GM10248 (cell line): Measurements from ENCODE around the gene KAZN.

ENCODE experiments used
- CTCF ChIA-PET: fragments of 300-600 bp; sonication (Branson Sonifier 250); formaldehyde crosslinking; extraction: SDS; loops from one replicate; lab custom pipeline; 2021; ENCODE audit warnings: antibody characterized with exemption; lab: Yijun Ruan, JAX
- POLR2A ChIA-PET: fragments of 350-650 bp; sonication (Branson Sonifier 250); formaldehyde crosslinking; extraction: SDS; loops from one replicate; lab custom pipeline; 2020; ENCODE audit warnings: antibody characterized with exemption; lab: Yijun Ruan, JAX
- DNase-seq: peaks from one replicate; pipeline ENCODE4 v3.0.0; 2012; ENCODE audit errors: extremely low spot score
- CTCF ChIP-seq: IDR thresholded peaks from 2 replicates; pipeline ENCODE4 v1.5.1; 2012; ENCODE audit warnings: mild to moderate bottlenecking, low read depth; ENCODE audit errors: extremely low read depth, missing control alignments, control extremely low read depth

KAZN gene

GRCh38 chr1:14848625-14849024, 250.1 kb downstream of the KAZN start:
- ChIA-PET CTCF (interaction anchor here (0.9 to 1.4 kb wide), 2 partner anchors 11 to 13 kb away, joined by 3 read pairs; no protein-coding TSS in a partner anchor), POLR2A (no interaction called here)
- no peak for DNase-seq
- TF ChIP-seq CTCF, result no peak

- ChIA-PET POLR2A (no interaction called here), CTCF (interaction anchor here (0.9 to 1.4 kb wide), 2 partner anchors 11 to 13 kb away, joined by 3 read pairs; no protein-coding TSS in a partner anchor)
- DNase-seq, result no peak
- TF ChIP-seq CTCF, result no peak
Observed at GRCh38 chr1:14849038-14849437, 250.6 kb downstream of the KAZN start.

GRCh38 chr1:14850563-14850962, 252.1 kb downstream of the KAZN start:
- DNase-seq, result no peak
- ChIA-PET CTCF (interaction anchor here (1.2 kb wide), 2 partner anchors 10 to 15 kb away, joined by 3 read pairs; no protein-coding TSS in a partner anchor), POLR2A (no interaction called here)
- TF ChIP-seq CTCF, result peak; percentile 21

GRCh38 chr1:14851760-14852159, 253.3 kb downstream of the KAZN start:
- TF ChIP-seq CTCF, result no peak
- ChIA-PET POLR2A (no interaction called here), CTCF (interaction anchor here (1.0 to 1.5 kb wide), 3 partner anchors 9 to 738 kb away, joined by 3 read pairs; no protein-coding TSS in a partner anchor)
- DNase-seq, result no peak

GRCh38 chr1:14852291-14852690, 253.8 kb downstream of the KAZN start:
- CTCF ChIA-PET, result interaction anchor here (1.0 to 1.5 kb wide), 3 partner anchors 10 to 739 kb away, joined by 3 read pairs; no protein-coding TSS in a partner anchor
- POLR2A ChIA-PET, result no interaction called here
- TF ChIP-seq CTCF, result no peak
- DNase-seq, result no peak

GRCh38 chr1:14853518-14853917, 255.0 kb downstream of the KAZN start:
- no peak for DNase-seq
- CTCF ChIA-PET, result interaction anchor here (1.3 kb wide), 1 partner anchor 9 kb away, joined by 3 read pairs; no protein-coding TSS in a partner anchor
- no peak for TF ChIP-seq CTCF
- POLR2A ChIA-PET, result no interaction called here
